GM12878 (cell line): ENCODE results near the gene DKKL1. TPM values are rescaled to one million over a fixed set of nuclear protein-coding genes. Genes with fewer than 3 reads are reported as not detected.

Experiments used
- ATAC-seq: fragments of 200-7000 bp; cut with Tn5 transposase; 3 replicates; pipeline ENCODE4 v1.9.1; 2020; ENCODE audit warnings: mild to moderate bottlenecking, moderate library complexity
- BruUV-seq: library from RNA; stranded (reverse); fragments of 400-500 nt; replicated peaks from 2 replicates; lab custom pipeline; 2021; lab: Mats Ljungman, UMichigan
- CTCF ChIA-PET: fragments of 300-600 bp; sonication (Branson Sonifier 250); formaldehyde crosslinking; extraction: SDS; loops from one replicate; lab custom pipeline; 2021; ENCODE audit warnings: inconsistent platforms; lab: Yijun Ruan, JAX
- POLR2A ChIA-PET: fragments of 350-600 bp; formaldehyde crosslinking; extraction: SDS; loops from one replicate; lab custom pipeline; 2021; ENCODE audit warnings: inconsistent platforms; lab: Charles Lee
- RAD21 ChIA-PET: fragments of 300-600 bp; sonication (Branson Sonifier 250); formaldehyde crosslinking; loops from one replicate; lab custom pipeline; 2023; ENCODE audit warnings: antibody characterized with exemption; ENCODE audit not compliant: unreplicated experiment; lab: Charles Lee
- SMC1A ChIA-PET: fragments of 300-600 bp; sonication (Branson Sonifier 250); formaldehyde crosslinking; loops from one replicate; lab custom pipeline; 2023; ENCODE audit not compliant: unreplicated experiment, uncharacterized antibody; lab: Charles Lee
- DNase-seq: peaks from one replicate; pipeline ENCODE4 v3.0.0-alpha.2; 2011; ENCODE audit warnings: low read depth, low spot score
- FAIRE-seq: peaks from 3 replicates; lab custom pipeline; 2011; peaks lifted over from hg19 to GRCh38; lab: Jason Lieb, UNC
- H2AFZ ChIP-seq: 2 replicates; pipeline ENCODE4 v1.6.0; 2011; ENCODE audit warnings: low read depth, low read length, control low read depth; ENCODE audit not compliant: control insufficient read depth
- H3K27ac ChIP-seq: 2 replicates; pipeline ENCODE4 v1.5.1; 2011; ENCODE audit warnings: control low read depth; ENCODE audit not compliant: control insufficient read depth, insufficient read depth
- H3K27me3 ChIP-seq, 2 experiments: replicated peaks in 1 of 2; 2 replicates each; pipeline versions ENCODE4 v1.6.0 to v1.6.1; 2011; ENCODE audit warnings: low read length in 1 of 2; ENCODE audit not compliant: control insufficient read depth in 2 of 2, insufficient read depth in 2 of 2
- H3K36me3 ChIP-seq, 2 experiments: 2 replicates each; pipeline ENCODE4 v1.5.1; 2011; ENCODE audit warnings: low read length in 1 of 2; ENCODE audit not compliant: control insufficient read depth in 2 of 2, insufficient read depth in 2 of 2
- H3K4me1 ChIP-seq: 2 replicates; pipeline ENCODE4 v1.6.1; 2011; ENCODE audit warnings: mild to moderate bottlenecking, low read length, moderate library complexity, mixed read lengths; ENCODE audit not compliant: control insufficient read depth, insufficient read depth
- H3K4me2 ChIP-seq: 2 replicates; pipeline ENCODE4 v1.6.0; 2011; ENCODE audit warnings: control low read depth; ENCODE audit not compliant: control insufficient read depth, insufficient read depth
- H3K4me3 ChIP-seq: fragments of 200-600 bp; sonication (generic); 2 replicates; pipeline ENCODE4 v1.5.1; 2016
- H3K79me2 ChIP-seq: 2 replicates; pipeline ENCODE4 v1.6.0; 2011; ENCODE audit warnings: low read length; ENCODE audit not compliant: control insufficient read depth, insufficient read depth
- H3K9ac ChIP-seq: 2 replicates; pipeline ENCODE4 v1.8.0; 2011; ENCODE audit warnings: low read length, control low read depth, mixed read lengths; ENCODE audit not compliant: control insufficient read depth, insufficient read depth
- H3K9me3 ChIP-seq: replicated peaks from 3 replicates; pipeline ENCODE4 v1.5.1; 2011; ENCODE audit warnings: mild to moderate bottlenecking, low read length; ENCODE audit not compliant: control insufficient read depth, insufficient read depth
- H4K20me1 ChIP-seq: 2 replicates; pipeline ENCODE4 v1.6.0; 2011; ENCODE audit not compliant: control insufficient read depth, insufficient read depth
- HCFC1 ChIP-seq: fragments of 150-350 bp; IDR thresholded peaks from 2 replicates; pipeline ENCODE4 v1.6.1; 2014; ENCODE audit warnings: low read length
- NR2C1 ChIP-seq: fragments of 450-650 bp; IDR thresholded peaks from 2 replicates; pipeline ENCODE4 v1.6.1; 2017; ENCODE audit warnings: antibody characterized with exemption, mild to moderate bottlenecking, moderate library complexity
- PAX5 ChIP-seq: IDR thresholded peaks from 2 replicates; pipeline ENCODE4 v1.6.1; 2011; ENCODE audit warnings: low read depth, low read length, borderline replicate concordance
- SP1 ChIP-seq: IDR thresholded peaks from one replicate; pipeline ENCODE4 v1.6.1; 2011; ENCODE audit warnings: low read depth, low read length
- TCF7 ChIP-seq: IDR thresholded peaks from 2 replicates; pipeline ENCODE4 v1.6.1; 2014; ENCODE audit warnings: antibody characterized with exemption, borderline replicate concordance
- ZNF622 ChIP-seq: fragments of 450-650 bp; IDR thresholded peaks from 2 replicates; pipeline ENCODE4 v1.6.1; 2017; ENCODE audit warnings: mild to moderate bottlenecking, inconsistent platforms
- WGBS: methylation state at CpG from one replicate; pipeline ENCODE4 v1.1.6; 2016; ENCODE audit warnings: low lambda C conversion rate; ENCODE audit not compliant: insufficient replicate concordance, insufficient coverage; ENCODE audit errors: missing lambda C conversion rate; 5-methylcytosine and 5-hydroxymethylcytosine counted together
- in situ Hi-C: fragments of 300-500 bp; cut with MboI; formaldehyde crosslinking; loops from 9 replicates; pipeline ENCODE4 v1.14.3; 2018; ENCODE audit warnings: mixed read lengths
- intact Hi-C: fragments of 100-400 bp; cut with micrococcal nuclease; formaldehyde crosslinking; loops from one replicate; pipeline ENCODE4 v1.14.2; 2022; ENCODE audit not compliant: unreplicated experiment
- polyA plus RNA-seq, 11 experiments: library from polyadenylated mRNA; depleted of rRNA in 4 of 11; unstranded in 6 of 11; stranded (reverse) in 5 of 11; fragments of >200 nt; fragmentation: Nextera tagmentation in 4 of 11; fragmentation: Illumina TruSeq in 1 of 11; extraction: Ambion mirVana in 4 of 11; extraction: Trizol in 1 of 11; gene quantifications; 1 replicate in 1 of 11; 2 replicates in 10 of 11; pipeline versions ENCODE4 v1.2.1 to v1.2.3, GENCODE V29; 2011 to 2016; ENCODE audit warnings: inconsistent platforms in 2 of 11, missing spikeins in 2 of 11, low read depth in 1 of 11
- total RNA-seq, 4 experiments: library from RNA; depleted of rRNA in 3 of 4; stranded (reverse); fragments of >200 nt in 3 of 4; fragmentation: Illumina TruSeq in 1 of 4; extraction: Trizol in 1 of 4; gene quantifications; 2 replicates each; pipeline versions ENCODE4 v1.2.1 to v1.2.3, GENCODE V29; 2013 to 2021
- TF ChIP-seq, protein P1 (sequence below): IDR thresholded peaks from 2 replicates; pipeline ENCODE4 v1.6.1; 2011; ENCODE audit warnings: low read depth, mild to moderate bottlenecking, low read length, moderate library complexity, borderline replicate concordance; ENCODE audit errors: extremely low read depth
- TF ChIP-seq, protein P2 (sequence below): IDR thresholded peaks from 2 replicates; pipeline ENCODE4 v1.6.1; 2012; ENCODE audit warnings: improper control_type of control experiment, low read depth, low read length; ENCODE audit not compliant: insufficient replicate concordance
- TF ChIP-seq, protein P3 (sequence below): IDR thresholded peaks from 2 replicates; pipeline ENCODE4 v1.6.1; 2012; ENCODE audit warnings: low read depth, low read length, improper control_type of control experiment
- TF ChIP-seq, protein P4 (sequence below): fragments of 450-650 bp; IDR thresholded peaks from 2 replicates; pipeline ENCODE4 v1.6.1; 2016; ENCODE audit warnings: mild to moderate bottlenecking
- TF ChIP-seq, protein P5 (sequence below): fragments of 450-650 bp; IDR thresholded peaks from 2 replicates; pipeline ENCODE4 v1.6.1; 2014; ENCODE audit warnings: mild to moderate bottlenecking
- TF ChIP-seq, protein P6 (sequence below): IDR thresholded peaks from 2 replicates; pipeline ENCODE4 v1.6.1; 2012; ENCODE audit warnings: low read depth, low read length, improper control_type of control experiment

Gene DKKL1
- total and polyA plus RNA-seq, 10 of the 15 experiments (the other 5 are each of a cell fraction or from before 2014, with no cell fraction given): not detected

DNA sequence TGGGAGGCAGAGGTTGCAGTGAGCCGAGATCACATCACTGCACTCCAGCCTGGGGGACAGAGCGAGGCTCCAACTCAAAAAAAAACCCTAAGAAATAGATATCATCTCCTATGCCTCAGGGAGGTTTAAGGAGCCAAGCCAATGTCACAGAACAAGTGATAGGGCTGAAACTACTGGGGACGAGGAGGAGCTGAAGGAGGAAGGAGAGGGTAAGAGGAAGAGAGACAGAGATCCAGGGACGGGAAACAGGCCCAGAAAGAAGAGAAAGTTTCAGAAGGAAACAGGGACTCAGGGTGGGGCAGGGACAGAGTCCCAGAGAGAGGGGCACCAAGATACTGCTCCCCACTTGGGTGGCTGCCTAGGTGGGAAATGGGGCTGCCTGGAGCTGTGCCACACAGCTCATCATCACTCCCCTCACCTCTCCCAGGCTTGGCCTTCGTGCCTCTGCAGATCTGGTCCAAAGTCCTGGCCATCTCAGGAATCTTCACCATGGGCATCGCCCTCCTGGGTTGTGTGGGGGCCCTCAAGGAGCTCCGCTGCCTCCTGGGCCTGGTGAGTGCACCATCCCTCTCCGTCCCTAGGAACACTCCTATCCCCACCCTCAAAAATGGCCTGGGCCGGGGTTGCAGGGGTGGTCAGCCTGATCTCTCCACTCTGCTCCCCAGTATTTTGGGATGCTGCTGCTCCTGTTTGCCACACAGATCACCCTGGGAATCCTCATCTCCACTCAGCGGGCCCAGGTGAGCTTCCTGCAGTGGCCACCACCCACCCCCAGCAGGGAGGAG lies 27.0 kb upstream of the DKKL1 start:
- no peak for DNase-seq
- ATAC-seq: no peak
- Histone ChIP-seq H3K9ac (peak overlapping the region; percentile 94), H3K4me1 (peaks cover 54% of the 10 kb centered on the region), H3K27ac (peak overlapping the region; percentile 98), H4K20me1 (no peaks in the 10 kb centered on the region), H3K79me2 (peaks cover 43% of the 10 kb centered on the region), H3K9me3 (no peaks in the 10 kb centered on the region), H3K4me3 (peak overlapping the region; percentile 86), H3K36me3 (peaks cover 0 to 3% of the 10 kb centered on the region in 2 experiments; a peak in 1 of 4 replicates), H3K4me2 (peak overlapping the region; percentile 99), H3K27me3 (no peaks in the 10 kb centered on the region), H2AFZ (no peak overlapping the region)
- SMC1A ChIA-PET: interaction anchor here (0.5 to 0.9 kb wide), 3 partner anchors 10 to 152 kb away, joined by 3 to 5 read pairs (median 3); partner anchors contain the start of gene SLC6A16
- WGBS: 50% methylated on average over 9 of the region's 10 CpGs
- POLR2A ChIA-PET: interaction anchor here (0.5 to 3.5 kb wide), 5 partner anchors 10 to 454 kb away, joined by 3 to 24 read pairs (median 4); partner anchors contain the start of genes ALDH16A1, GYS1, PIH1D1 and RUVBL2
- no peak for FAIRE-seq
- intact Hi-C loops: no loop called here
- in situ Hi-C loops: no loop called here
- CTCF ChIA-PET: interaction anchor here (0.6 to 2.6 kb wide), 5 partner anchors 9 to 134 kb away, joined by 4 to 15 read pairs (median 4); no protein-coding TSS in a partner anchor
- no TSS peak for BruUV-seq
- RAD21 ChIA-PET: interaction anchor here (0.8 to 1.5 kb wide), 3 partner anchors 18 to 304 kb away, joined by 3 to 4 read pairs (median 3); partner anchors contain the start of gene RRAS
- no peak for TF ChIP-seq HCFC1
- TF ChIP-seq, protein P1, sequence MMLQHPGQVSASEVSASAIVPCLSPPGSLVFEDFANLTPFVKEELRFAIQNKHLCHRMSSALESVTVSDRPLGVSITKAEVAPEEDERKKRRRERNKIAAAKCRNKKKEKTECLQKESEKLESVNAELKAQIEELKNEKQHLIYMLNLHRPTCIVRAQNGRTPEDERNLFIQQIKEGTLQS: no peak
- TF ChIP-seq TCF7: no peak
- no peak for TF ChIP-seq NR2C1
- TF ChIP-seq SP1: no peak
- TF ChIP-seq, protein P2, sequence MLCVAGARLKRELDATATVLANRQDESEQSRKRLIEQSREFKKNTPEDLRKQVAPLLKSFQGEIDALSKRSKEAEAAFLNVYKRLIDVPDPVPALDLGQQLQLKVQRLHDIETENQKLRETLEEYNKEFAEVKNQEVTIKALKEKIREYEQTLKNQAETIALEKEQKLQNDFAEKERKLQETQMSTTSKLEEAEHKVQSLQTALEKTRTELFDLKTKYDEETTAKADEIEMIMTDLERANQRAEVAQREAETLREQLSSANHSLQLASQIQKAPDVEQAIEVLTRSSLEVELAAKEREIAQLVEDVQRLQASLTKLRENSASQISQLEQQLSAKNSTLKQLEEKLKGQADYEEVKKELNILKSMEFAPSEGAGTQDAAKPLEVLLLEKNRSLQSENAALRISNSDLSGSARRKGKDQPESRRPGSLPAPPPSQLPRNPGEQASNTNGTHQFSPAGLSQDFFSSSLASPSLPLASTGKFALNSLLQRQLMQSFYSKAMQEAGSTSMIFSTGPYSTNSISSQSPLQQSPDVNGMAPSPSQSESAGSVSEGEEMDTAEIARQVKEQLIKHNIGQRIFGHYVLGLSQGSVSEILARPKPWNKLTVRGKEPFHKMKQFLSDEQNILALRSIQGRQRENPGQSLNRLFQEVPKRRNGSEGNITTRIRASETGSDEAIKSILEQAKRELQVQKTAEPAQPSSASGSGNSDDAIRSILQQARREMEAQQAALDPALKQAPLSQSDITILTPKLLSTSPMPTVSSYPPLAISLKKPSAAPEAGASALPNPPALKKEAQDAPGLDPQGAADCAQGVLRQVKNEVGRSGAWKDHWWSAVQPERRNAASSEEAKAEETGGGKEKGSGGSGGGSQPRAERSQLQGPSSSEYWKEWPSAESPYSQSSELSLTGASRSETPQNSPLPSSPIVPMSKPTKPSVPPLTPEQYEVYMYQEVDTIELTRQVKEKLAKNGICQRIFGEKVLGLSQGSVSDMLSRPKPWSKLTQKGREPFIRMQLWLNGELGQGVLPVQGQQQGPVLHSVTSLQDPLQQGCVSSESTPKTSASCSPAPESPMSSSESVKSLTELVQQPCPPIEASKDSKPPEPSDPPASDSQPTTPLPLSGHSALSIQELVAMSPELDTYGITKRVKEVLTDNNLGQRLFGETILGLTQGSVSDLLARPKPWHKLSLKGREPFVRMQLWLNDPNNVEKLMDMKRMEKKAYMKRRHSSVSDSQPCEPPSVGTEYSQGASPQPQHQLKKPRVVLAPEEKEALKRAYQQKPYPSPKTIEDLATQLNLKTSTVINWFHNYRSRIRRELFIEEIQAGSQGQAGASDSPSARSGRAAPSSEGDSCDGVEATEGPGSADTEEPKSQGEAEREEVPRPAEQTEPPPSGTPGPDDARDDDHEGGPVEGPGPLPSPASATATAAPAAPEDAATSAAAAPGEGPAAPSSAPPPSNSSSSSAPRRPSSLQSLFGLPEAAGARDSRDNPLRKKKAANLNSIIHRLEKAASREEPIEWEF: no peak
- TF ChIP-seq, protein P3, sequence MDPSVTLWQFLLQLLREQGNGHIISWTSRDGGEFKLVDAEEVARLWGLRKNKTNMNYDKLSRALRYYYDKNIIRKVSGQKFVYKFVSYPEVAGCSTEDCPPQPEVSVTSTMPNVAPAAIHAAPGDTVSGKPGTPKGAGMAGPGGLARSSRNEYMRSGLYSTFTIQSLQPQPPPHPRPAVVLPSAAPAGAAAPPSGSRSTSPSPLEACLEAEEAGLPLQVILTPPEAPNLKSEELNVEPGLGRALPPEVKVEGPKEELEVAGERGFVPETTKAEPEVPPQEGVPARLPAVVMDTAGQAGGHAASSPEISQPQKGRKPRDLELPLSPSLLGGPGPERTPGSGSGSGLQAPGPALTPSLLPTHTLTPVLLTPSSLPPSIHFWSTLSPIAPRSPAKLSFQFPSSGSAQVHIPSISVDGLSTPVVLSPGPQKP: no peak
- TF ChIP-seq, protein P4, sequence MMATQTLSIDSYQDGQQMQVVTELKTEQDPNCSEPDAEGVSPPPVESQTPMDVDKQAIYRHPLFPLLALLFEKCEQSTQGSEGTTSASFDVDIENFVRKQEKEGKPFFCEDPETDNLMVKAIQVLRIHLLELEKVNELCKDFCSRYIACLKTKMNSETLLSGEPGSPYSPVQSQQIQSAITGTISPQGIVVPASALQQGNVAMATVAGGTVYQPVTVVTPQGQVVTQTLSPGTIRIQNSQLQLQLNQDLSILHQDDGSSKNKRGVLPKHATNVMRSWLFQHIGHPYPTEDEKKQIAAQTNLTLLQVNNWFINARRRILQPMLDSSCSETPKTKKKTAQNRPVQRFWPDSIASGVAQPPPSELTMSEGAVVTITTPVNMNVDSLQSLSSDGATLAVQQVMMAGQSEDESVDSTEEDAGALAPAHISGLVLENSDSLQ: no peak
- TF ChIP-seq, protein P5, sequence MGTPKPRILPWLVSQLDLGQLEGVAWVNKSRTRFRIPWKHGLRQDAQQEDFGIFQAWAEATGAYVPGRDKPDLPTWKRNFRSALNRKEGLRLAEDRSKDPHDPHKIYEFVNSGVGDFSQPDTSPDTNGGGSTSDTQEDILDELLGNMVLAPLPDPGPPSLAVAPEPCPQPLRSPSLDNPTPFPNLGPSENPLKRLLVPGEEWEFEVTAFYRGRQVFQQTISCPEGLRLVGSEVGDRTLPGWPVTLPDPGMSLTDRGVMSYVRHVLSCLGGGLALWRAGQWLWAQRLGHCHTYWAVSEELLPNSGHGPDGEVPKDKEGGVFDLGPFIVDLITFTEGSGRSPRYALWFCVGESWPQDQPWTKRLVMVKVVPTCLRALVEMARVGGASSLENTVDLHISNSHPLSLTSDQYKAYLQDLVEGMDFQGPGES: no peak
- no peak for TF ChIP-seq ZNF622
- TF ChIP-seq, protein P6, sequence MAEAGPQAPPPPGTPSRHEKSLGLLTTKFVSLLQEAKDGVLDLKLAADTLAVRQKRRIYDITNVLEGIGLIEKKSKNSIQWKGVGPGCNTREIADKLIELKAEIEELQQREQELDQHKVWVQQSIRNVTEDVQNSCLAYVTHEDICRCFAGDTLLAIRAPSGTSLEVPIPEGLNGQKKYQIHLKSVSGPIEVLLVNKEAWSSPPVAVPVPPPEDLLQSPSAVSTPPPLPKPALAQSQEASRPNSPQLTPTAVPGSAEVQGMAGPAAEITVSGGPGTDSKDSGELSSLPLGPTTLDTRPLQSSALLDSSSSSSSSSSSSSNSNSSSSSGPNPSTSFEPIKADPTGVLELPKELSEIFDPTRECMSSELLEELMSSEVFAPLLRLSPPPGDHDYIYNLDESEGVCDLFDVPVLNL: no peak
- no peak for TF ChIP-seq PAX5
